Astrocyte (in vitro differentiated cells and primary cell): Measurements from ENCODE around the gene RASAL1.

Source experiments
- CTCF ChIP-seq: IDR thresholded peaks from 2 replicates; pipeline ENCODE4 v1.5.1; 2011; ENCODE audit warnings: low read depth, mild to moderate bottlenecking, inconsistent platforms, low read length, moderate library complexity; ENCODE audit not compliant: insufficient read depth
- EZH2 ChIP-seq: IDR thresholded peaks from 2 replicates; pipeline ENCODE4 v1.6.1; 2012; ENCODE audit warnings: mild to moderate bottlenecking, low read length, inconsistent platforms; ENCODE audit not compliant: insufficient read depth

- TF ChIP-seq CTCF (no peak), EZH2 (no peak)
These were observed 25.5 kb downstream of the RASAL1 start for GRCh38 chr12:113109872-113110599.
